ENCODE results near the gene USP50.
A peak's percentile ranks its signal among the peaks of the same experiment; 100 is the strongest.
"Not testable (repeated sequence)": the region's sequence is repeated elsewhere in the genome, so short reads cannot be mapped to it uniquely, and the experiment has no call there.

USP50 gene

DNA sequence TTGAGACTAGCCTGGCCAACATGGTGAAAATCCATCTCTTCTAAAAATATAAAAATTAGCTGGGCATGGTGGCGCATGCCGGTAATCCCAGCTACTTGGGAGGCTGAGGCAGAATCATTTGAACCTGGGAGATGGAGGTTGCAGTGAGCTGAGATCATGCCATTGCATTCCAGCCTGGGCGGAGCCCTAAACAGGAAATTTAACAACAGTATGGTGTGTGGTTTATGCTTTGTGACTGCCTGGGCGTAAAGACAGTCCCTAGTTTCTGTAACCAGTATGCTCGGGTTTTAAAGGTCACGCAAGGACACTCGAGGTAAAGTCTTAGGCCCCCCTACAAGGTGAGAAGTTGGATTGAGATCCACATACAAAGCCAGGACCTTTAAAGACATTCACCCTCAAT, 43.3 kb downstream of the USP50 start:
- no peak for DNase-seq (ENCODE audit: low read depth)

DNA sequence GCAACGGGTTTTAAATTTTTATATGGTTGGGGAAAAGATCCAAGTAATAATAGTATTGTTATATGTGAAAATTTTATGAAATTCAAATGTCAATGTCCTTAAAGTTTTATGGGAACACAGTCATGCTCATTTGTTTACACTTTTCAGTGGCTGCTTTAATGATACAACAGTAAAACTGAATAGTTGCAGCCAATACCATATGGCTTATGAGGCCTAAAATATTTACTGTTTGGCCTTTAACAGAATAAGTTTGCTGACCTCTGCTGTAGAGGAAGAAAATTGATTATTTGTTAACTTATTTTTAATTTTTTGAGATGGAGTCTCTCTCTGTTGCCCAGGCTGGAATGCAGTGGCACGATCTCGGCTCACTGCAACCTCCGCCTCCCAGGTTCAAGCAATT, 44.7 kb downstream of the USP50 start:
- no peak for DNase-seq (ENCODE audit: low read depth)

DNA sequence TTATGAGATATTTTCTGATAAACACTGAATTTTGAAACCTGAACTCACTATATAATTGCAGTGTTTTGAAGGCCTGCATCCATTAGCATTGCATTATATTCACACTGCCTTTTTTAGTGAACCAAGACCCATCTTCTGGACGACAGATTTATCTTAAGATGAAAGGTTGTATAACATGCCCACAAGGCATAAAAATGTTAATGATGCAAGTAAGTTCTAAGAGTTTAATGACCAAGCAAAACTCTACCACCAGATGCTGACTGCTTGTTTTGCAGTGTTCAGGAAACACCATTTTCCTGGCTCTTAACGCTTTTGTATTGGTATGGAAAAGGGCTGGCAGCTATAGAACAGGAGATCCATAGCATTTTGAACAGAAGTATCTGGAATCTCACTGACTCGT, 46.1 kb downstream of the USP50 start:
- no peak for DNase-seq (ENCODE audit: low read depth)

DNA sequence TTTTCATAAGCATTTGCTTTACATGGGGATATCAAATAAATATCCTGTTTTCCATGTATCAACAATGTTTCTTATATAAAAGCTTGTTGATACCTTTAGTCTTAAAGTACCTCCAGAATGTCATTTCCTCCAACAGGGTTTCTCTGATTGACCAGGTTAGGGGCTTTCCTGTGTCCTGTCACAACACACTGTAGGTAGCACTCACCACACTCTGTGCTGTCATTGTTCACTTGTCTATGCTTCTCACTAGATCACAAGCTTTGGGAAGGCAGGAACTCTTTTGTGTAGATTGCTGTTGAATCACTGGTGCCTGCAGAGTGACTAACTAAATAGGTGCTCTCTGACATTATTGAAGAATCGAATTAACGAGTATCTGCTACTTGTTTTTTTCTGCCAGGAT, 49.8 kb downstream of the USP50 start:
- DNase-seq (ENCODE audit: low read depth) = no peak

DNA sequence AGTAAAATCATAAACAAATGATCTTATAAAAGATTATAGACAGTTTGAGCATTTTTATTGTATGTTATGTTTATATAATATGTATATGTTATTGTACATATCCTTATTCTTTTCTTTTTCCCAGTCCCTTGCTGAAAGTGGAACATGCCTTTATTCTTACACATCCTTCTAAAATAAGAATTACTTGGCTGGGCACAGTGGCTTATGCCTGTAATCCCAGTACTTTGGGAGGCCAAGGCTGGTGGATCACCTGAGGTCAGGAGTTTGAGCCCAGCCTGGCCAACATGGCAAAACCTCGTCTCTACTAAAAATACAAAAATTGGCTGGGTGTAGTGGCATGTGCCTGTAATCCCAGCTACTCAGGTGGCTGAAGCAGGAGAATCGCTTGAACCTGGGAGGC, 51.9 kb downstream of the USP50 start:
- not testable (repeated sequence) for DNase-seq (ENCODE audit: low read depth)

DNA sequence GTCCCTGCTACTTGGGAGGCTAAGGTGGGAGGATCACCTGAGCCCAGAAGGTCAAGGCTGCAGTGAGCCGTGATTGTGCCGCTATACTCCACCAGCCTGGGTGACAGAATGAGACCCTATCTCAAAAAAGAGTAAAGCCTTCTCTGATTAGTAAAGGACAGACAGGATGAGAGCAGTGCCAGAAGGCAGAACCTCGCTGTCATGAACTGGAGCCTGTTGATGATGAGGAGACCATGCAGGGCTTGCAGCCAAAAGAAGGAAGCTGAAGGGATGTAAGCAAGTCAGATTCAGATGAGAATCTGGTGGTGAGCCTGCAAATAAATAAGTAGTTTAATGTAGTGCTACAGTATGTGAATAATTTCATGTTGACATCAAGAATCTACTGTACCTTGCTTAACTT, 52.8 kb downstream of the USP50 start:
- no peak for DNase-seq (ENCODE audit: low read depth)

DNA sequence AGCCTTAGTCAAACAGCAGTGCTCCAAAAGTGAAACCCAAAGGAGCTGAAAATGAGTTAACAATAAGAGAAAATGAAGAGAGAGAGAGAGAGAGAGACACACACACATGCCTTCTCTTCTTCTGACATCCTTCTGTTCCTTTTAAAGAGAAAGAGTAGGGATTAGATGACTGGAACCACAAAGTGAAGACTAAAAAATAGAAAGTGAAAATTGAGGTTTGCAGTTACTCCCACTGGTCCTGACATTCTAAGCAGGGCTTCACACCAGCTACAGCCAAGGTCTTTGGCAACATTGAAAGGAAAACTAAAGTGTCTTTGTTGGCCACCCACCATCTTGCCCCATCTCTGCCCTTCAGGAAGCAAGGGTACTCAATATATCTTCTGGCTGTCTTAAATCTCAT, 59.2 kb downstream of the USP50 start:
- peak; percentile 5 for DNase-seq (ENCODE audit: low read depth)

DNA sequence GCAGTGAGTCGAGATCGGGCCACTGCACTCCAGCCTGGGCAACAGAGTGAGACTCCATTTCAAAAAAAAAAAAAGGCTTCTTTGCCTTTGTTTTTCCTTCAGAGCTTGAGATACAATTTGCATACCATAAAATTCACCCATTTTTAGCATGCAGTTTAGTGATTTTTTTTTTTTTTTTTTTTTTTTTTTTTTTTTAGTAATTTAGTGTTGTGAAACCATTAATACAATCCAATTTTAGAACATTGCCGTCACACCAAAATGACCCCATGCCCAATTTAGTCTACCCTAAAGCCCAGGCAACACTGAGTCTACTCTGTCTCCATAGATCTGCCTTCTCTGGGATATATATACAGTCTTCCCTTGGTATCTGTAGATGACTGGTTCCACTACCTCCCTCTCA, 61.1 kb downstream of the USP50 start:
- DNase-seq (ENCODE audit: low read depth) = no peak

DNA sequence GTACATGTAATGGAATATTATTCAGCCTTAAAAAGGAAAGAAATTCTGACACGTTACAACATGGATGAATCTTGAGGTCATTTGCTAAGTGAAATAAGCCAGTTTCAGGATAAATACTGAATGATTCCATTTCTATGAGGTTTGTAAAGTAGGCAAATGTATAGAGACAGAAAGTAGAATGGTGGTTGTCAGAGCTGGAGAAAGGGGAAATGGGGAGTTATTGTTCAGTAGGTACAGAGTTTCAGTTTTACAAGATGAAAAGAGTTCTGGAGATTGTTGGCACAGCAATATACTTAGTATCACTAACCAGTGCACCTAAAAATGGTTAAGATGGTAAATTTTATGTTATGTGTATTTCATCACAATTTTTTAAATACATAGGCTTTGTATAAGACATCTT, 61.7 kb downstream of the USP50 start:
- no peak for DNase-seq (ENCODE audit: low read depth)

DNA sequence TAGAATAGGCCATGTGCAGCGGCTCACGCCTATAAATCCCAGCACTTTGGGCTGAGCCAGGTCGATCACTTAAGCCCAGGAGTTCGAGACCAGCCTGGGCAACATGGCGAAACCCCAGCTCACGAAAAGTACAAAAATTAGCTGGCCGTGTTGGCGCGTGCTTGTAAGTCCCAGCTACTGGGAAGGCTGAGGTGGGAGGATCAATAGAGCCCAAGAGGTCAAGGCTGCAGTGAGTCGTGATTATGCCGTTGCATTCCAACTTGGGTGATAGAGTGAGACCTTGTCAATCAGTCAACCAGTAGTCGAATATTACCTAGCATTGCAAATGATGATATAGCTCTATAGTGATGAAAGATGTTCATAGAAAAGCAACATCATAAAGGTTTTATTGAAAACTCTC, 70.3 kb downstream of the USP50 start:
- no peak for DNase-seq (ENCODE audit: low read depth)

DNA sequence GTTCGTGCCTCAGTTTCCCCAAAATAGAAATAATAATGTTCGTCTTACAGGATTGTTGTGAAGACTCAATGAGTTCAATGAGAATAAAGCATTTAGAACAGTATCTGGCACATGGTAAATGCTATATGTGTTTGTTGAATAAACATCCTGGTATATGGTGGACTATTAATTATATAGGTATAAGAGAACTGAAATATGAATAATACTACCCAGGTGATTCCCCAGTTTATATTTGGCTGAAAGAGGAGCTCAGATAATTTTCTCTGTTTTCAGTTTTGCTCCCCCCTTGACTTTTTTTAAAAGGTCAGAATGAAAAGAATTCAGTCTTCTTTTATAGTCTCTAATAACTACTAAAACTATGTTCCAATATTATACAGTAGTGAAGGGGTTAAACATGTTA, 75.4 kb downstream of the USP50 start:
- no peak for DNase-seq (ENCODE audit: low read depth)

DNA sequence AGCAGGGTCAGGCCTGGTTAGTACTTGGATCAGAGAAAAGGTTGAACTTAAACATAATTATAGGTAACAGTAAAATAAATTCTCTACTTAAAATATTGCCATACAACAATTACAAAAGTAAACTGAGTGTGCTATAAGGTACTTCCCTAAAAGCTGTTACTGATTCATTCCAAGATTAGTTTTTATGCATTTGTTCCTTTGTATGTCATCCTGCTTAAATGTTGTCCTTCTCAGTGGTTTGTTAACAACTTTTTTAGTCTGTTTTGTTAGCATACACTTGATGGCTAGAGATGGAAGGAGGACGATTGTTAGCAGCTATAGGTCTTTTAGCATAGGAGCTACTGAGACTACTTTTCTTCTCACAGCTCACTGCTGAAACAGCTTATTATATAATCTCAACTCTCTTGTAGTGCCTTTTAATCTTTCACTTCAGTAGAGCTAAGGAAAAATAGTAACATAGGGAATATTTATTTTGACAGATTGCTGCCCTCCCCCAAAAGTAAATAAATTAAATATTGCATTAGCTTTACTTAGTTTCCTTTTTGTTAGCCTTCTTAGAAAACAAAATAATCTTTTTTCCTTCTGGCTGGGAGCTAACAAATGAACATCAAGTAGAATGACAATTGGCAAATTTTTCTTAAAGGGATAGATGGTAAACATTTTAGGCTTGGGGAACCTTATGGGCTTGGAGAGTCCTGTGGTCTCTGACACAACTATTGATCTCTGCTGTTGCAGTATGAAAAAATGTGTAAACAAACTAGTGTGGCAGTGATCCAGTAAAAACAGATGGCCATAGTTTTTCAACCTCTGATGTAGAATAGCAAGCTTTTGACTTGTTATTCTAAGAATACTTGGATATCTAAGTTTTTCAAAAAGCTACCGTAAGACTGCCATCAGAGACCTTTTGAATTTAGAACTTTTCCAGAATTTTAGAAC, 82.8 kb downstream of the USP50 start:
- DNase-seq (ENCODE audit: low read depth) = no peak

DNA sequence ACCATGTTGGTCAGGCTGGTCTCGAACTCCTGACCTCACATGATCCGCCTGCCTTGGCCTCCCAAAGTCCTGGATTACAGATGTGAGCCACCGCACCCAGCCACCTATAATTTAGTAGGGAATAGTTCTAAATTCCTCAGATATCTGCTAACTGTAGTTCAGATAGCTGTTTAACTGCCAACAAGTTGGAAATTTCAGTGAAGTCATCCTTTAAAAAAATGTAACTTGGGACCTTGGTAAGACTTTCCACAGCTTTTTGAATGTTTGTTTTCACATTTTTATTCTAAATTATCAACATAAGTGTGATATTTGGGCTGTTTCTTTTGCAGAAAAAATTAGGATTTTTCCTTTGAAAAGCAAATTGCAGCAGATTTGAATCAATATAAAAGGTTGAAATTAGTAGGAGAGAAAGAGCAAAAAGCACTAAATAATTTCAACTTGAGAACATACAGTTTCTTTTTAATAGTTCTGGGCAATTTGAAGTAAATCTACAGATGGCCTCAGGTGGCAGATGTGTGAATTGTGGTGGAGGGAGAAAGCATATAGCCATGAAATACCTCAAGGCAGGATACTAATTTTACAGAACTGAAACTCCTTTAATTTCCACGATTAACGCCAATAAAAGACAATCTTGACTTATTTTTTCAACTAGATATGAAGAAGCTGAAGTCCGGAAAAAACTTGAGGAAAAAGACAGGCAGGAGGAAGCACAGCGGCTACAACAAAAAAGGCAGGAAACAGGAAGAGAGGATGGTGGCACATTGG, 87.9 kb downstream of the USP50 start:
- DNase-seq (ENCODE audit: low read depth) = no peak

DNA sequence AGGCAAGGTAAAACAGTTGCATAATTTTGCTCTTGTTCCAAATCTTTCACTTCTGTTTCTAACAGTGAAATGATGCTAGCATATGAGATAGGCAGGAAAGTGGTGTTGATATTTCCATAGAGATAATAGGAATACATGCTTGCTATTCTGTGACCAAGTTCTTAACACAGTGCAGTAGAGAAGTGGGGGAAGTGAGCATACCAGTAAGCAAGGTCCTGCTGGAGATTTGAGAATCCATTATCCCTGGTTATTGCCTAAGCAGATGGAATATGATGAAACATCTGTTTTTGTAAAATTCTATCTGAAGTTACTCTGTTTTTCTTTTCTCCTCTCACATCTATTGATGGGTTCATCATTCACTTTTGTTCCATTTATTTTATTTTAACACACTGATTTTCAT, 93.5 kb downstream of the USP50 start:
- no peak for DNase-seq (ENCODE audit: low read depth)

Data from activated T-cell treated with anti-CD3 and anti-CD28 coated beads for 48 hours (primary cell).